HL-60/S4 treated with phorbol 12-myristate 13-acetate at 8.2 ng/mL for 4 days and 3 days (cell line): ENCODE results near the gene UNC5C.

Source experiments
- in situ Hi-C: fragments of 300-500 bp; cut with MboI; formaldehyde crosslinking; loops from 2 replicates; pipeline ENCODE4 v1.15.0; 2022; ENCODE audit warnings: low sequenced_read_pairs

The UNC5C gene

GRCh38 chr4:95548738-95549245 is at the start of gene UNC5C:
UNC5C (minus strand) TSS chr4:95548973.
- in situ Hi-C loops, result no loop called here

- in situ Hi-C loops, result no loop called here
Measured at GRCh38 chr4:95596676-95597075, 47.9 kb upstream of the UNC5C start.

- in situ Hi-C loops, result no loop called here
Measured at GRCh38 chr4:95594629-95595028, 45.9 kb upstream of the UNC5C start.

GRCh38 chr4:95594013-95594412 is 45.2 kb upstream of the UNC5C start:
- in situ Hi-C loops, result no loop called here

GRCh38 chr4:95591278-95591677 is 42.5 kb upstream of the UNC5C start:
- in situ Hi-C loops, result no loop called here

- in situ Hi-C loops, result no loop called here
Measured at GRCh38 chr4:95590615-95591014, 41.8 kb upstream of the UNC5C start.

GRCh38 chr4:95585016-95585695 is 36.4 kb upstream of the UNC5C start:
- in situ Hi-C loops, result no loop called here

- in situ Hi-C loops, result no loop called here
Measured at GRCh38 chr4:95580226-95580625, 31.5 kb upstream of the UNC5C start.

GRCh38 chr4:95572304-95572991 is 23.7 kb upstream of the UNC5C start:
- in situ Hi-C loops, result no loop called here

GRCh38 chr4:95571577-95571976 is 22.8 kb upstream of the UNC5C start:
- in situ Hi-C loops, result no loop called here

GRCh38 chr4:95563638-95564337 is 15.0 kb upstream of the UNC5C start:
- in situ Hi-C loops, result no loop called here

GRCh38 chr4:95560774-95561173 is 12.0 kb upstream of the UNC5C start:
- in situ Hi-C loops, result no loop called here

- in situ Hi-C loops, result no loop called here
Measured at GRCh38 chr4:95556207-95556859, 7.6 kb upstream of the UNC5C start.

- in situ Hi-C loops, result no loop called here
Measured at GRCh38 chr4:95552942-95553550, 4.3 kb upstream of the UNC5C start.

GRCh38 chr4:95551653-95552052 is 2.9 kb upstream of the UNC5C start:
- in situ Hi-C loops, result no loop called here

GRCh38 chr4:95550115-95550987 is 1.6 kb upstream of the UNC5C start:
- in situ Hi-C loops, result no loop called here

- in situ Hi-C loops, result no loop called here
Measured at GRCh38 chr4:95549246-95550114, 707 bp upstream of the UNC5C start.

GRCh38 chr4:95547715-95548471 is 880 bp downstream of the UNC5C start:
- in situ Hi-C loops, result no loop called here
